SK-N-MC (cell line): ENCODE results near the gene PLA1A.

Experiments used
- EZH2 ChIP-seq: fragments of 200-600 bp; sonication (generic); IDR thresholded peaks from one replicate; pipeline ENCODE4 v1.6.1; 2017; ENCODE audit warnings: antibody characterized with exemption
- FOXP2 ChIP-seq: optimal IDR thresholded peaks from 2 replicates; pipeline ENCODE3; 2011; ENCODE audit warnings: mild to moderate bottlenecking, moderate library complexity; ENCODE audit not compliant: insufficient read depth; ENCODE audit errors: extremely low read length, control extremely low read depth
- POLR2AphosphoS5 ChIP-seq: IDR thresholded peaks from 2 replicates; pipeline ENCODE4 v1.6.1; 2012; ENCODE audit warnings: mild to moderate bottlenecking, low read depth, low read length, borderline replicate concordance

- no peak for TF ChIP-seq EZH2
- TF ChIP-seq POLR2AphosphoS5 = no peak
- TF ChIP-seq FOXP2 = no peak
These were observed 66.7 kb downstream of the PLA1A start for GRCh38 chr3:119664370-119664769.
